SK-N-SH treated with all-trans-retinoic acid at 6 μM for 48 hours (cell line): Measurements from ENCODE around the gene C3.
A peak's percentile ranks its signal among the peaks of the same experiment; 100 is the strongest.
"Not testable (repeated sequence)": the region's sequence is repeated elsewhere in the genome, so short reads cannot be mapped to it uniquely, and the experiment has no call there.

Source experiments
- ATAC-seq: fragments of 200-7000 bp; cut with Tn5 transposase; 3 replicates; pipeline ENCODE4 v1.9.1; 2020; ENCODE audit warnings: mild to moderate bottlenecking, moderate library complexity
- ARNTL ChIP-seq: fragments of 450-650 bp; formaldehyde crosslinking; IDR thresholded peaks from 2 replicates; pipeline ENCODE4 v1.5.0; 2020; ENCODE audit warnings: low read depth, mild to moderate bottlenecking, moderate library complexity, borderline replicate concordance
- BACH2 ChIP-seq: fragments of 250-450 bp; sonication (Bioruptor Pico); IDR thresholded peaks from 2 replicates; pipeline ENCODE4 v1.9.0; 2021; ENCODE audit warnings: mild to moderate bottlenecking, borderline replicate concordance
- CREB5 ChIP-seq: fragments of 250-450 bp; sonication (Bioruptor Pico); IDR thresholded peaks from 2 replicates; pipeline ENCODE4 v1.5.1; 2020; ENCODE audit warnings: low read depth, mild to moderate bottlenecking, moderate library complexity
- CSRNP3 ChIP-seq: fragments of 250-450 bp; sonication (Bioruptor Pico); IDR thresholded peaks from 2 replicates; pipeline ENCODE4 v1.5.1; 2021; ENCODE audit warnings: mild to moderate bottlenecking, moderate library complexity
- GLIS3 ChIP-seq: fragments of 250-450 bp; sonication (Bioruptor Pico); IDR thresholded peaks from 2 replicates; pipeline ENCODE4 v1.5.0; 2020; ENCODE audit warnings: mild to moderate bottlenecking, moderate library complexity
- ISL1 ChIP-seq: fragments of 250-450 bp; sonication (Bioruptor Pico); IDR thresholded peaks from 2 replicates; pipeline ENCODE4 v2.1.2; 2022; ENCODE audit warnings: mild to moderate bottlenecking, moderate library complexity
- OSR1 ChIP-seq: fragments of 250-450 bp; sonication (Bioruptor Pico); IDR thresholded peaks from 2 replicates; pipeline ENCODE4 v1.8.0; 2022; ENCODE audit warnings: moderate library complexity, mild to moderate bottlenecking, inconsistent platforms
- PATZ1 ChIP-seq: fragments of 250-450 bp; sonication (Bioruptor Pico); IDR thresholded peaks from 2 replicates; pipeline ENCODE4 v1.8.0; 2020; ENCODE audit warnings: mild to moderate bottlenecking, moderate library complexity, borderline replicate concordance
- PPARA ChIP-seq: fragments of 250-450 bp; sonication (Bioruptor Pico); IDR thresholded peaks from 2 replicates; pipeline ENCODE4 v1.5.0; 2020; ENCODE audit warnings: mild to moderate bottlenecking, borderline replicate concordance
- RARB ChIP-seq: fragments of 250-450 bp; sonication (Bioruptor Pico); IDR thresholded peaks from 2 replicates; pipeline ENCODE4 v1.8.0; 2021; ENCODE audit warnings: mild to moderate bottlenecking, moderate library complexity
- SNAI2 ChIP-seq: fragments of 250-450 bp; sonication (Bioruptor Pico); IDR thresholded peaks from 2 replicates; pipeline ENCODE4 v1.5.0; 2020; ENCODE audit warnings: mild to moderate bottlenecking, moderate library complexity
- TCF4 ChIP-seq: fragments of 250-450 bp; sonication (Bioruptor Pico); IDR thresholded peaks from 2 replicates; pipeline ENCODE4 v1.8.0; 2021; ENCODE audit warnings: mild to moderate bottlenecking, moderate library complexity, borderline replicate concordance
- TOX ChIP-seq: fragments of 250-450 bp; sonication (Bioruptor Pico); IDR thresholded peaks from 2 replicates; pipeline ENCODE4 v1.8.0; 2021; ENCODE audit warnings: mild to moderate bottlenecking, moderate library complexity, borderline replicate concordance
- ZC3H10 ChIP-seq: fragments of 250-450 bp; sonication (Bioruptor Pico); IDR thresholded peaks from 2 replicates; pipeline ENCODE4 v1.5.1; 2021; ENCODE audit warnings: mild to moderate bottlenecking, moderate library complexity
- ZFP3 ChIP-seq: fragments of 250-450 bp; sonication (Bioruptor Pico); IDR thresholded peaks from 2 replicates; pipeline ENCODE4 v1.5.0; 2020; ENCODE audit warnings: mild to moderate bottlenecking, moderate library complexity
- ZFP30 ChIP-seq: fragments of 450-650 bp; formaldehyde crosslinking; IDR thresholded peaks from 2 replicates; pipeline ENCODE4 v1.5.0; 2022; ENCODE audit warnings: mild to moderate bottlenecking, moderate library complexity
- ZNF70 ChIP-seq: fragments of 450-650 bp; formaldehyde crosslinking; IDR thresholded peaks from 2 replicates; pipeline ENCODE4 v1.5.0; 2020; ENCODE audit warnings: mild to moderate bottlenecking, moderate library complexity
- ZNF8 ChIP-seq: fragments of 450-650 bp; formaldehyde crosslinking; IDR thresholded peaks from 2 replicates; pipeline ENCODE4 v1.5.0; 2020; ENCODE audit warnings: mild to moderate bottlenecking, moderate library complexity

The C3 gene

GRCh38 chr19:6765738-6766356 lies 45.4 kb upstream of the C3 start:
- ATAC-seq: no peak
- TF ChIP-seq ZFP30 (no peak), SNAI2 (CRISPR knock-in tag) (no peak), CREB5 (CRISPR knock-in tag) (no peak), TOX (no peak), ZNF8 (CRISPR knock-in tag) (no peak), RARB (no peak)

GRCh38 chr19:6762253-6762797 lies 41.9 kb upstream of the C3 start:
- not testable (repeated sequence) for ATAC-seq

DNA sequence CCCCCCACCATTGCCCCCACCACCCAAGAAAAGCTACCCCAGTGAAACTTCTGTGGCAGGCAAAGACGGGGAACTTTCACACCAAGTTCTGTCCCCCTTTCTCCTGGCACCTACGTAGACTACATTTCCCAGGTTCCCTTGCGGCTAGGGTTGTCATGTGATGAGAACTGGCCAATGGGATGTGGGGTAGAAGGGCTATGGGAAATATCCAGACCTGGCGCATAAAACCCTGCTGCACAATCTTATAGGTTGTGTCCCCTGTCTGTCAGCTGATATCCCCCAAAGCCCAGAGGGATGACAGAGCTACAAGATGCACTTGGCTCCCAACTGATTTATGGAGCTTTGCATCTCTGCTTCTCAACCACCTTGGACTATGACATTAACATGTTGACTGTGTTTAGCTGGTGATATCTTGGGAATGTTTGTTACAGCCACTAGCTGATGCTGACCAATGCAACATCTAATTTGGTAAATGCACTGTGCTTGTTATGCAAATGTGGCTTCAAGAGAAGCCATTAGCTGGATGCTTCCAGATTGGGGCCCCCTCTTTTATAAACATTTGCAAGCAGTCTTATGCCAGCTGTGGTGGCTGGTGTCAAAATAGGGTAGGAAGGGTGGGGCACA lies 40.7 kb upstream of the C3 start:
- no peak for TF ChIP-seq ZFP30
- TF ChIP-seq ZNF70 (CRISPR knock-in tag): no peak
- no peak for TF ChIP-seq BACH2 (CRISPR knock-in tag)
- TF ChIP-seq CSRNP3 (CRISPR knock-in tag): no peak
- TF ChIP-seq ARNTL (CRISPR knock-in tag): no peak
- no peak for TF ChIP-seq ISL1 (CRISPR knock-in tag)
- TF ChIP-seq PATZ1 (CRISPR knock-in tag): no peak
- TF ChIP-seq CREB5 (CRISPR knock-in tag): no peak
- no peak for TF ChIP-seq PPARA (CRISPR knock-in tag)
- TF ChIP-seq RARB: no peak
- TF ChIP-seq ZFP3 (CRISPR knock-in tag): no peak
- TF ChIP-seq OSR1: no peak
- no peak for TF ChIP-seq ZC3H10 (CRISPR knock-in tag)
- TF ChIP-seq ZNF8 (CRISPR knock-in tag): no peak
- no peak for TF ChIP-seq TOX
- no peak for TF ChIP-seq TCF4 (CRISPR knock-in tag)
- no peak for TF ChIP-seq SNAI2 (CRISPR knock-in tag)
- ATAC-seq: peak; percentile 72

- ATAC-seq: no peak
- no peak for TF ChIP-seq CREB5 (CRISPR knock-in tag)
- no peak for TF ChIP-seq GLIS3
These were observed 40.2 kb upstream of the C3 start for GRCh38 chr19:6760606-6761005.
